Measurements from ENCODE around the gene MYO6.
A peak's percentile ranks its signal among the peaks of the same experiment; 100 is the strongest.

MYO6 gene

DNA sequence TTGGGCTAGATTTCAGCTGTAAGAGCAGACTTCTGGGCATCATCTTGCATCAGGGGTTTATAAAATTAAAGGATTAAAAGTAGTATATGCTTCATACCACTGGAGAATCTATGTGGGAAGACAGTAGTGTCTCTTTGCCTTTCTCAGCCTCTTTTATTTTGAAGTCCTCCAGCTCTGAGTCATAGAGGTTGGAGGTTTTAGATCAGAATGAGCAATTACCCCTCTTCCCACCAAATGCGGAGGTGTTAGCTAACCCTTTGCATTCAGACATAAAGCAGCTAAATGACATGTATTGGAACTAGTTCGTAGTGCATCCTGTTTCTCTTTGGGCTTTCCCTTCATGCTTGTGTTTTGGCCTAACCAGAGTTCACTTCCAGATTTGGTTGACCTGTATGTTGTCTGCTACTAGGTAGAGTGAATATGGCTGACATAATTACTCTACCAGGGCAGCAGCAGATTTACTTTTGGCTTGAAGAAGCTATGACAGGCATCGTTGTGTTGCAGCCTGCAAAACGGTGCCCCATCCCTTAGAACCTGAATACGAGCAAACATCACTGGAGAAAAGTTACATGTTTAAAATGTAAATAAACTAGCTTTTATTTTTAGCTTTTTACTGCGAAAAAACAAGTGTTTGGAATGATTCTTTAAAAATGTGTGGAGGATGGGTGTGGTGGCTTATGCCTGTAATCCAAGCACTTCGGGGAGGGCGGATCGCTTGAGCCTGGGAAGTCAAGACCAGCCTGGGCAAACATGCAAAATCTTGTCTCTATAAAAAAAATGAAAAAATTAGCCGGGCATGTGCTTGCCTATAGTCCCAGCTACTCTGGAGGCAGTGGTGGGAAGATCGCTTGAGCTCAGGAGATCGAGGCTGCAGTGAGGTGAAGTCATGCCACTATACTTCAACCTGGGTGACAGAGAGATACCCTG, 82.2 kb downstream of the MYO6 start:
- TF ChIP-seq, protein P1, sequence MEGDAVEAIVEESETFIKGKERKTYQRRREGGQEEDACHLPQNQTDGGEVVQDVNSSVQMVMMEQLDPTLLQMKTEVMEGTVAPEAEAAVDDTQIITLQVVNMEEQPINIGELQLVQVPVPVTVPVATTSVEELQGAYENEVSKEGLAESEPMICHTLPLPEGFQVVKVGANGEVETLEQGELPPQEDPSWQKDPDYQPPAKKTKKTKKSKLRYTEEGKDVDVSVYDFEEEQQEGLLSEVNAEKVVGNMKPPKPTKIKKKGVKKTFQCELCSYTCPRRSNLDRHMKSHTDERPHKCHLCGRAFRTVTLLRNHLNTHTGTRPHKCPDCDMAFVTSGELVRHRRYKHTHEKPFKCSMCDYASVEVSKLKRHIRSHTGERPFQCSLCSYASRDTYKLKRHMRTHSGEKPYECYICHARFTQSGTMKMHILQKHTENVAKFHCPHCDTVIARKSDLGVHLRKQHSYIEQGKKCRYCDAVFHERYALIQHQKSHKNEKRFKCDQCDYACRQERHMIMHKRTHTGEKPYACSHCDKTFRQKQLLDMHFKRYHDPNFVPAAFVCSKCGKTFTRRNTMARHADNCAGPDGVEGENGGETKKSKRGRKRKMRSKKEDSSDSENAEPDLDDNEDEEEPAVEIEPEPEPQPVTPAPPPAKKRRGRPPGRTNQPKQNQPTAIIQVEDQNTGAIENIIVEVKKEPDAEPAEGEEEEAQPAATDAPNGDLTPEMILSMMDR (IDR thresholded peaks at IDR 0.05; ENCODE audit: control extremely low read depth, extremely low read depth, low read depth, missing control alignments) = no peak
- CTCF ChIA-PET = interaction anchor here (1.1 to 3.0 kb wide), 6 partner anchors 10 to 63 kb away, joined by 3 to 13 read pairs (median 5); no protein-coding TSS in a partner anchor
- DNase-seq (ENCODE audit: extremely low spot score) = peak; percentile 28
- POLR2A ChIA-PET = no interaction called here

DNA sequence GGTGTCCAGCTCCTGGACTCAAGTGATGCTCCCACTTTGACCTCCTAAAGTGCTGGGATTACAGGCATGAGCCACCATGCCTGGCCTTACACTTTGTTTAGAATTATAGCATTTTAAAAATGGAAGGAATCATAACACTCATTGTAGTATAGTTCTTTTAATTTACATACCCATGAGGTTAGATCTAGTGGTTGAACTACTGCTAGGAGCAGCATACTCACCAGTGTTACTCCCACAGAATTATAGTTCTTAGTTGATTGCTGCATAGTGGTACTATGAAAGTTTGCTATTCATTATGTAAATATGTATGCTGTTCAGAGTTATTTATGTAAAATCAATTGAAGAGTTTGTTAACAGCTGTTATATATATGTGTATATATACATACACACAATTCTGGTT, 85.4 kb downstream of the MYO6 start:
- DNase-seq (ENCODE audit: extremely low spot score) = no peak
- TF ChIP-seq, protein P1 (IDR thresholded peaks at IDR 0.05; ENCODE audit: control extremely low read depth, extremely low read depth, low read depth, missing control alignments) = no peak
- CTCF ChIA-PET = interaction anchor here (1.2 kb wide), 1 partner anchor 9 kb away, joined by 3 read pairs; no protein-coding TSS in a partner anchor
- POLR2A ChIA-PET = no interaction called here

DNA sequence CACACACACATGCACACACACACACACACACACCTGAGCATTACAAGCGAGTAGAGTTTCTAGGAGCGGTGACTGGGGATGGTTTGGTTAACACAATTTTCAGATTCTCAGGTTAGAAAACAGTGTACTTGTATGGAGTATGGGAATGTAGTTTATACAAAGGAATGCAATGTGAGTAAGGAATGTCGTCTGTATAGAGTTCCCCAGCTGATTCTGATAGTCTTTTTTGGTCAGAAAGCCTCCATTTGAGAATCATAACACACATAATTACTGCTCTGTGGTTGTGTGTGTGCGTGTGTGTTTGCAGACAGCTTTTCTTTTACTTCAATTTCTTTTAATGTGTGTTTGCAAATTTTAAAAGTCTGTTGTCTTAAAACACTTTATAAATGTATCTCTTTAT, 93.2 kb downstream of the MYO6 start:
- POLR2A ChIA-PET = no interaction called here

DNA sequence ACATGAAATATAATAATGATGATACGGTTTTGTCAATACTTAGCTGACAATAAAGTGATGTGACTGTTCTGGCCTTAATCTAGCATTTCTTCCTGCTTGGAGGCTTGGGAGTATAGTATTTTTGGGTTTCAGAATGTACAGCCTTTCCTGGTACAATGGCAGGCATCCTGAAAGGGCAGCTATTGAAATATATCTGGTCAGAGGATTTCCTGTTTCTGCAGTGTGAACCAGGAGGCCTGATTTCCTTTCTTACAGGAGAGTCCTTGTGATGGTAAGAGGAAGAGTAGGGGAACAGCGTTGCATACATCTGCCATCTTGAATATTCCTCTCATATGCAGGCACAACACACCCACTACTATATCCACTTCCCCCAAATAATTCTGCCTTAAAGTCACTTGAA, 93.7 kb downstream of the MYO6 start:
- CTCF ChIA-PET = interaction anchor here (0.9 to 1.5 kb wide), 4 partner anchors 12 to 40 kb away, joined by 3 to 5 read pairs (median 4); no protein-coding TSS in a partner anchor
- TF ChIP-seq, protein P1 (IDR thresholded peaks at IDR 0.05; ENCODE audit: control extremely low read depth, extremely low read depth, low read depth, missing control alignments) = no peak
- POLR2A ChIA-PET = no interaction called here
- DNase-seq (ENCODE audit: extremely low spot score) = no peak

More for the DNA sequence above, 93.2 kb downstream of the MYO6 start:
- DNase-seq (ENCODE audit: extremely low spot score) = no peak
- TF ChIP-seq, protein P1 (IDR thresholded peaks at IDR 0.05; ENCODE audit: control extremely low read depth, extremely low read depth, low read depth, missing control alignments) = no peak
- CTCF ChIA-PET = interaction anchor here (0.9 to 1.5 kb wide), 4 partner anchors 11 to 39 kb away, joined by 3 to 5 read pairs (median 4); no protein-coding TSS in a partner anchor

DNA sequence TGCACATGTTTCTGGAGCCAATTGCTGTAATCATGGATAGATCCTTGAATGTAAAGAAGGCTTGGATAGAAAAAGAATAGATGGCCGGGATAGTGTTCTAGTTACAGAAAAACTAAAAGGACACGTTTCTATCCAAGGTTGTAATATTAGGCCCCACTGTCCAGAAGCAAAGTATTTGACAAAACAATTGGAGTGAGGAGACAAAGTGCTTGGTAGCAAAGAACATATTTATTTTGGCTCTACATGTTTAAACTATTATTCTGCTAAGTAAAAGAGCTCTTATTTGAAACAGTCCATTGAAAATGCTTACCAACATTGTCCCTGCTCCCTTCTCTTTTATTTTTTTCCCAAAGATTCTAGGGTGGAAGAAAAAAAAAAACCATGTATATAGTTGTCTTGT, 94.4 kb downstream of the MYO6 start:
- TF ChIP-seq, protein P1 (IDR thresholded peaks at IDR 0.05; ENCODE audit: control extremely low read depth, extremely low read depth, low read depth, missing control alignments) = no peak
- DNase-seq (ENCODE audit: extremely low spot score) = no peak
- ChIA-PET CTCF (interaction anchor here (0.9 to 1.5 kb wide), 3 partner anchors 9 to 14 kb away, joined by 3 to 5 read pairs (median 3); no protein-coding TSS in a partner anchor), POLR2A (no interaction called here)

DNA sequence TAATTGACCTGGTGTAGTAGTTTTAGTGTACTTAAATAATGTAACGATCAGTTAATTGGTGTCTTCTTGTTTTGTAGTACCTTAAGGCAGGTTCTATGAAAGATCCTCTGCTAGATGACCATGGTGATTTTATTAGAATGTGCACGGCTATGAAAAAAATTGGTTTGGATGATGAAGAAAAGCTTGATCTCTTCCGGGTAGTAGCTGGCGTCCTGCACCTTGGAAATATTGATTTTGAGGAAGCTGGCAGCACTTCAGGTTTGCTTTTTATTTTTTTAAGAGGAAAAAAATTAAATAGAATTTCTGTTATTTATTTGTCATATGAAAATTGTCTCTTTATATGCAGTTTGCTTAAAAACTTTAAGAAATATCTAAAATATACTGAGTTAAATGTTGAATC, 99.2 kb downstream of the MYO6 start:
- no peak for DNase-seq (ENCODE audit: extremely low spot score)
- CTCF ChIA-PET = interaction anchor here (1.5 kb wide), 1 partner anchor 46 kb away, joined by 6 read pairs; no protein-coding TSS in a partner anchor

More for the DNA sequence above, 99.2 kb downstream of the MYO6 start:
- TF ChIP-seq, protein P1 (IDR thresholded peaks at IDR 0.05; ENCODE audit: control extremely low read depth, extremely low read depth, low read depth, missing control alignments) = no peak
- POLR2A ChIA-PET = no interaction called here
